ENCODE results near the gene CIART. TPM values are rescaled to one million over a fixed set of nuclear protein-coding genes. Genes with fewer than 3 reads are reported as not detected.

The CIART gene
- total RNA-seq, 4 donors from 2014 or later: 3.5 to 28.3 (median 14.2) TPM

DNA sequence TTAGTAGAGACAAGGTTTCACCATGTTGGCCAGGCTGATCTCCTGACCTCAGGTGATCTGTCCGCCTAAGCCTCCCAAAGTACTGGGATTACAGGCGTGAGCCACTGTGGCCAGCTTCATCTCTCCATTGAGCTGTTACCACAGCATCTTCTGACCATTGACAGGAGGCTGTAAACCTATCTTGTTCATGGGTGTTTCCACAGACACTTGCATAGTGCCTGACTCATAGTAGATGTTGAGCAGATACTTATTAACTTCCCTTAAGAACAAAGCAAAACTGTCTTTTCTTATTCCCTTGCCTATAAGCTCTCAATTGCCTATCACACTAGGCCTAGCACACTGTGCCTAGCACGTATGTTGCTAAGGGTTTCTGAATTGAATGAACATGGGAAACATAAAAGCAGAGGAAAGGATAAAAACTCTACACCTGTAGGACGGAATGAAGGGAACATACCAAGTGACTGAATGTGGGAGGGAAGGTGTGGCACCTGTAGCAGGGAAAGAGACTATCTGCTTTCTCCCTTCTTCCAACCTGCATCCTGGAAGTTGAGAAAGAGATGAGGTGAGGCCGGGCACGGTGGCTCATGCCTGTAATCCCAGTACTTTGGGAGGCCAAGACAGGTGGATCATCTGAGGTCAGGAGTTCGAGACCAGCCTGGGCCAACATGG, 10.9 kb upstream of the CIART start:
- H3K36me3 ChIP-seq: peaks cover 0 to 11% of the 10 kb centered on the region in 2 donors
- no peak overlapping the region for H3K4me3 ChIP-seq
- no peaks in the 10 kb centered on the region for H3K9me3 ChIP-seq
- no peaks in the 10 kb centered on the region for H3K27me3 ChIP-seq
- WGBS, 2 donors (ENCODE audit: low coverage in 1 of 2): 86 to 90% methylated on average over 3 to 7 of the region's 7 CpGs
- no peak for ATAC-seq
- peaks cover 3 to 55% (median 25%) of the 10 kb centered on the region in 3 donors for H3K4me1 ChIP-seq
- TF ChIP-seq POLR2A (IDR thresholded peaks at IDR 0.05): no peak
- TF ChIP-seq EP300 (IDR thresholded peaks at IDR 0.05): no peak
- no peak for TF ChIP-seq POLR2AphosphoS5 (IDR thresholded peaks at IDR 0.05)
- TF ChIP-seq, protein P1, sequence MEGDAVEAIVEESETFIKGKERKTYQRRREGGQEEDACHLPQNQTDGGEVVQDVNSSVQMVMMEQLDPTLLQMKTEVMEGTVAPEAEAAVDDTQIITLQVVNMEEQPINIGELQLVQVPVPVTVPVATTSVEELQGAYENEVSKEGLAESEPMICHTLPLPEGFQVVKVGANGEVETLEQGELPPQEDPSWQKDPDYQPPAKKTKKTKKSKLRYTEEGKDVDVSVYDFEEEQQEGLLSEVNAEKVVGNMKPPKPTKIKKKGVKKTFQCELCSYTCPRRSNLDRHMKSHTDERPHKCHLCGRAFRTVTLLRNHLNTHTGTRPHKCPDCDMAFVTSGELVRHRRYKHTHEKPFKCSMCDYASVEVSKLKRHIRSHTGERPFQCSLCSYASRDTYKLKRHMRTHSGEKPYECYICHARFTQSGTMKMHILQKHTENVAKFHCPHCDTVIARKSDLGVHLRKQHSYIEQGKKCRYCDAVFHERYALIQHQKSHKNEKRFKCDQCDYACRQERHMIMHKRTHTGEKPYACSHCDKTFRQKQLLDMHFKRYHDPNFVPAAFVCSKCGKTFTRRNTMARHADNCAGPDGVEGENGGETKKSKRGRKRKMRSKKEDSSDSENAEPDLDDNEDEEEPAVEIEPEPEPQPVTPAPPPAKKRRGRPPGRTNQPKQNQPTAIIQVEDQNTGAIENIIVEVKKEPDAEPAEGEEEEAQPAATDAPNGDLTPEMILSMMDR (IDR thresholded peaks at IDR 0.05): no peak
- H3K27ac ChIP-seq: peak overlapping the region in 3 of 4 donors; percentile 70 to 73 (median 70)

DNA sequence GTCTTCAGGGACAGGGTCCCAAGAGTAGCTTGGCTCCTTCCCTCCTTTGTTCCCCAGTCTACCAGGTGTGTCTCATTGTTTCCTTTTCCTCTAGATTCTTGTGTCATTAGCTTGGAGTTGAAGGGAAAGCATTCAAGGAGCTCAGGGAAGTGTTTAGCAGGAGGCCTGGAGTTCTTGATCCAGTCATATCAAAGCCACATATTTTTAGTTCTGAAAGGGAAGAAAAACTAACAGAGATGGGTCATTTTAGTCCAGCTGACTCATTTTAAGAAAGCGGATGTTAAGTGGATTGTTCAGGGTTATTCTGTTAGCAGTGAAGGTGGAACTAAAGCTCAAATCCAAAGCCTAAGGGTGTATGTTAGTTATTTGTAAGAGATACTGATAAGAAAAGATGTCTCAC, 9.0 kb upstream of the CIART start:
- TF ChIP-seq POLR2A (IDR thresholded peaks at IDR 0.05) (no peak), EP300 (IDR thresholded peaks at IDR 0.05) (no peak), POLR2AphosphoS5 (IDR thresholded peaks at IDR 0.05) (no peak)
- TF ChIP-seq, protein P1 (IDR thresholded peaks at IDR 0.05): no peak
- Histone ChIP-seq H3K4me3 (peak overlapping the region; percentile 13 to 39), H3K9me3 (no peaks in the 10 kb centered on the region), H3K27ac (peak overlapping the region in 3 of 4 donors; percentile 70 to 73 (median 70)), H3K4me1 (peaks cover 0 to 37% (median 14%) of the 10 kb centered on the region in 3 donors), H3K27me3 (no peaks in the 10 kb centered on the region), H3K36me3 (no peaks in the 10 kb centered on the region)
- 17 to 33% methylated on average over 1 of the region's 1 CpG for WGBS, 2 donors (ENCODE audit: low coverage in 1 of 2)
- no peak for ATAC-seq

DNA sequence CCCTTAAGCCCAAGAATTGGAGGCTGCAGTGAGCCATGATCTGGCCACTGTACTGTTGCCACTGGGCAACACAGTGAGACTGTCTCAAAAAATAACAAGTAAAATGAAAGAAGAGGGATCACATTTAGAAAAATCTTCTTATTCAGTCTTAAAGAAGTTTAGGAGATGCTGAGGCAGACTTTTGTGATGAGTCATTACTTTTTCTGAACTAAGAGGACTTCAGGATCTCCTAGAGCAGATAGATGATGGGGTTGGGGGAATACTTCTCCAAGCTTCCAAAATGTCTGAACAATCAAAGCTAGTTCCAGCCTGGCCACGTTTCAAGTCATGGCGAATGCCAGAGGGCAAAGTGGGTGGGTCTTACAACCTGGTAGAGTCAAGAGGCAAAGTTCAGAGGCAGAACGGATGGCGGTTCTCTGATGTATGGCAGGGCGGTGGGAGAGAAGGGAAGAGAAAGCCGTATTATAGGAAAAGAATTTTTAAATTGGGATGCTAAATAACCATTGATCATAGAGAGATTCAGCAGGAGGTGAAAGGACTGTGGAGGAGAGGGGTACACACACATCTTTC, 2.1 kb upstream of the CIART start:
- Histone ChIP-seq H3K36me3 (peaks cover 0 to 13% of the 10 kb centered on the region in 2 donors), H3K4me3 (no peak overlapping the region), H3K27me3 (no peaks in the 10 kb centered on the region), H3K4me1 (peaks cover 6 to 53% (median 18%) of the 10 kb centered on the region in 3 donors), H3K9me3 (no peaks in the 10 kb centered on the region), H3K27ac (peak overlapping the region; percentile 91 to 99 (median 96))
- TF ChIP-seq, protein P1 (IDR thresholded peaks at IDR 0.05): no peak
- TF ChIP-seq POLR2A (IDR thresholded peaks at IDR 0.05): no peak
- TF ChIP-seq POLR2AphosphoS5 (IDR thresholded peaks at IDR 0.05): no peak
- TF ChIP-seq EP300 (IDR thresholded peaks at IDR 0.05): no peak
- no peak for ATAC-seq
- 62 to 74% methylated on average over 5 to 6 of the region's 6 CpGs for WGBS, 2 donors (ENCODE audit: low coverage in 1 of 2)

DNA sequence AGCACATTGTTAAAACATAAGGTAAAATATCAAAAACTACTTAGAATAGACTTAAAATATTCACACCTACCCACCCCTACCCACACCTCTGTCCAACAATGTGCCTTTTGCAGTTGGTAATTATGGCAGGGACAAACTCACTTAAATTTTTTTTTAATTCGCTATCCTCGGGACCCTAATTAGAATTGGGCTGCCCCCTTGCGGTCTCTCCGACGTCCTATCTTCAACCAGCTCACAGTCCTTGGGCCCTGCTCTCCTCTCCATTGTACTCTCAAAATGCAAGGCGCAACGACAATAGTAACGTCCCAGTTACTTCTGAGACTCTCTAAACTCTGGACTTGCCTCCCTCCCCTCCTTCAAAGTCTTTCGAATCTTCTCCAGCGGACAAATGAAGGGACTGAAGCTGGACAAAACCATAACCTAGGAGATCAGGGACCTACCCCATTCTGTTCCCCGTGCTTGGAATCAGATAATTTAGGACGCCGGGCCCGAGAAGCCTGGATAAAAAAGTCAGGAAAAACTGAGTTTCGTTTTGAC, 1.1 kb upstream of the CIART start:
- peak; percentile 34 for ATAC-seq
- Histone ChIP-seq H3K9me3 (no peaks in the 10 kb centered on the region), H3K4me1 (peaks cover 6 to 60% (median 18%) of the 10 kb centered on the region in 3 donors), H3K36me3 (peaks cover 0 to 22% of the 10 kb centered on the region in 2 donors), H3K4me3 (peak overlapping the region; percentile 42 to 68), H3K27ac (peak overlapping the region; percentile 91 to 99 (median 96)), H3K27me3 (no peaks in the 10 kb centered on the region)
- 1 to 3% methylated on average over 8 to 12 of the region's 15 CpGs for WGBS, 2 donors (ENCODE audit: low coverage in 1 of 2)
- TF ChIP-seq, protein P1 (IDR thresholded peaks at IDR 0.05): peak; percentile 61 to 82 (median 78)
- TF ChIP-seq POLR2A (IDR thresholded peaks at IDR 0.05): no peak
